B cell (primary cell): ENCODE data around the gene PEPD. TPM values are rescaled to one million over a fixed set of nuclear protein-coding genes. Genes with fewer than 3 reads are reported as not detected.

ENCODE experiments used
- ATAC-seq: fragments of 200-7000 bp; cut with Tn5 transposase; one replicate; pipeline ENCODE4 v1.10.0; 2021; ENCODE audit warnings: low read depth, mild to moderate bottlenecking, moderate number of reproducible peaks, moderate library complexity
- CTCF ChIA-PET: fragments of 350-600 bp; sonication (Branson Sonifier 250); formaldehyde crosslinking; loops from one replicate; lab custom pipeline; 2021; ENCODE audit warnings: antibody characterized with exemption, inconsistent platforms; lab: Charles Lee
- POLR2A ChIA-PET: fragments of 350-600 bp; sonication (Branson Sonifier 250); formaldehyde crosslinking; loops from one replicate; lab custom pipeline; 2021; ENCODE audit warnings: antibody characterized with exemption; lab: Charles Lee
- DNase-seq: peaks from one replicate; pipeline ENCODE4 v3.0.0; 2013
- H2AFZ ChIP-seq: 2 replicates; pipeline ENCODE4 v1.6.1; 2012; ENCODE audit warnings: mild to moderate bottlenecking, low read depth, low read length; ENCODE audit not compliant: insufficient read depth, poor library complexity, severe bottlenecking
- H3K27ac ChIP-seq, 2 donors: 1 replicate in 1 of 2; 2 replicates in 1 of 2; pipeline ENCODE4 v1.5.1; 2012 to 2013; ENCODE audit warnings: low read length in 2 of 2, mild to moderate bottlenecking in 2 of 2, moderate library complexity in 1 of 2
- H3K27me3 ChIP-seq, 4 experiments: fragments of 200-600 bp in 1 of 4; sonication (generic) in 1 of 4; replicated peaks in 1 of 4; 1 replicate in 2 of 4; 2 replicates in 2 of 4; pipeline versions ENCODE4 v1.6.1 to v1.7.0; 2013 to 2016; ENCODE audit warnings: low read length in 3 of 4, mild to moderate bottlenecking in 2 of 4, mixed read lengths in 1 of 4, moderate library complexity in 1 of 4; ENCODE audit not compliant: insufficient read depth in 4 of 4, control insufficient read depth in 3 of 4; ENCODE audit errors: control extremely low read depth in 1 of 4
- H3K36me3 ChIP-seq, 2 experiments: replicated peaks in 1 of 2; 1 replicate in 1 of 2; 2 replicates in 1 of 2; pipeline versions ENCODE4 v1.6.1 to v1.7.1; 2013; ENCODE audit warnings: low read length in 1 of 2; ENCODE audit not compliant: insufficient read depth in 2 of 2, control insufficient read depth in 1 of 2; ENCODE audit errors: control extremely low read depth in 1 of 2, extremely low read depth in 1 of 2
- H3K4me1 ChIP-seq, 2 donors: fragments of 200-600 bp in 1 of 2; sonication (generic) in 1 of 2; 1 replicate in 1 of 2; 2 replicates in 1 of 2; pipeline versions ENCODE4 v1.5.1 to v1.6.1; 2013 to 2017; ENCODE audit warnings: low read length in 2 of 2; ENCODE audit not compliant: control insufficient read depth in 2 of 2, insufficient read depth in 2 of 2
- H3K4me2 ChIP-seq: replicated peaks from 2 replicates; pipeline ENCODE3; 2012; ENCODE audit warnings: mild to moderate bottlenecking, low read depth, low read length; ENCODE audit not compliant: poor library complexity, severe bottlenecking
- H3K4me3 ChIP-seq, 5 experiments: fragments of 200-600 bp in 1 of 5; sonication (generic) in 1 of 5; 1 replicate in 3 of 5; 2 replicates in 2 of 5; pipeline versions ENCODE4 v1.5.1 to v1.7.0; 2011 to 2016; ENCODE audit warnings: low read length in 4 of 5, mild to moderate bottlenecking in 4 of 5, low read depth in 2 of 5, control low read depth in 1 of 5, moderate library complexity in 1 of 5; ENCODE audit not compliant: insufficient read depth in 1 of 5; ENCODE audit errors: control extremely low read depth in 1 of 5, extremely low read depth in 1 of 5
- H3K79me2 ChIP-seq: fragments of 200-600 bp; sonication (generic); one replicate; pipeline ENCODE4 v1.6.0; 2016; ENCODE audit warnings: low read length; ENCODE audit not compliant: control insufficient read depth, insufficient read depth
- H3K9ac ChIP-seq: fragments of 200-600 bp; sonication (generic); 2 replicates; pipeline ENCODE4 v1.6.1; 2017; ENCODE audit warnings: mild to moderate bottlenecking, low read length, moderate library complexity
- H3K9me3 ChIP-seq, 3 donors: one replicate each; pipeline versions ENCODE4 v1.6.1 to v1.7.1; 2013; ENCODE audit warnings: low read length in 2 of 3; ENCODE audit not compliant: control insufficient read depth in 2 of 3, insufficient read depth in 1 of 3; ENCODE audit errors: control extremely low read depth in 1 of 3
- H4K20me1 ChIP-seq: 2 replicates; pipeline ENCODE4 v1.6.0; 2012; ENCODE audit warnings: mild to moderate bottlenecking, low read length; ENCODE audit not compliant: insufficient read depth, control insufficient read depth, poor library complexity, severe bottlenecking
- H3K27ac Mint-ChIP-seq: one replicate; pipeline ENCODE4 v1.8.0; 2021; ENCODE audit warnings: mixed read lengths
- H3K27me3 Mint-ChIP-seq: one replicate; pipeline ENCODE4 v1.8.0; 2021; ENCODE audit warnings: mixed read lengths
- H3K4me1 Mint-ChIP-seq: one replicate; pipeline ENCODE4 v1.8.0; 2021; ENCODE audit warnings: mixed read lengths
- H3K4me3 Mint-ChIP-seq: one replicate; pipeline ENCODE4 v1.8.0; 2021; ENCODE audit warnings: mixed read lengths
- H3K9me3 Mint-ChIP-seq: one replicate; pipeline ENCODE4 v1.8.0; 2022; ENCODE audit warnings: mixed read lengths; ENCODE audit not compliant: insufficient read depth
- EZH2 ChIP-seq: IDR thresholded peaks from 2 replicates; pipeline ENCODE4 v1.6.1; 2012; ENCODE audit warnings: borderline replicate concordance, low read depth, mild to moderate bottlenecking, moderate library complexity, low read length; ENCODE audit not compliant: insufficient read depth, poor library complexity, severe bottlenecking
- WGBS: methylation state at CpG from one replicate; pipeline ENCODE4 v1.1.5; 2013; ENCODE audit warnings: missing lambda C conversion rate; ENCODE audit not compliant: insufficient coverage; 5-methylcytosine and 5-hydroxymethylcytosine counted together
- intact Hi-C: fragments of 100-400 bp; cut with micrococcal nuclease; formaldehyde crosslinking; loops from one replicate; pipeline ENCODE4 v1.10.0; 2022
- polyA plus RNA-seq: library from polyadenylated mRNA; depleted of rRNA; stranded (reverse); fragments of >200 nt; gene quantifications from 2 replicates; pipeline ENCODE4 v1.2.3, GENCODE V29; 2012
- total RNA-seq, 2 donors: library from RNA; stranded (reverse); fragments of 120-200 nt in 1 of 2; gene quantifications; 1 replicate in 1 of 2; 2 replicates in 1 of 2; pipeline versions ENCODE4 v1.2.3 to v1.2.4, GENCODE V29; 2013 to 2022
- TF ChIP-seq, protein P1 (sequence below): fragments of 200-600 bp; IDR thresholded peaks from one replicate; pipeline ENCODE4 v1.8.0; 2022; ENCODE audit warnings: antibody characterized with exemption, mild to moderate bottlenecking

PEPD gene
- total and polyA plus RNA-seq, 2 donors (not counting 1 experiment from before 2014, with no cell fraction given) = 36.4 to 42.7 TPM

DNA sequence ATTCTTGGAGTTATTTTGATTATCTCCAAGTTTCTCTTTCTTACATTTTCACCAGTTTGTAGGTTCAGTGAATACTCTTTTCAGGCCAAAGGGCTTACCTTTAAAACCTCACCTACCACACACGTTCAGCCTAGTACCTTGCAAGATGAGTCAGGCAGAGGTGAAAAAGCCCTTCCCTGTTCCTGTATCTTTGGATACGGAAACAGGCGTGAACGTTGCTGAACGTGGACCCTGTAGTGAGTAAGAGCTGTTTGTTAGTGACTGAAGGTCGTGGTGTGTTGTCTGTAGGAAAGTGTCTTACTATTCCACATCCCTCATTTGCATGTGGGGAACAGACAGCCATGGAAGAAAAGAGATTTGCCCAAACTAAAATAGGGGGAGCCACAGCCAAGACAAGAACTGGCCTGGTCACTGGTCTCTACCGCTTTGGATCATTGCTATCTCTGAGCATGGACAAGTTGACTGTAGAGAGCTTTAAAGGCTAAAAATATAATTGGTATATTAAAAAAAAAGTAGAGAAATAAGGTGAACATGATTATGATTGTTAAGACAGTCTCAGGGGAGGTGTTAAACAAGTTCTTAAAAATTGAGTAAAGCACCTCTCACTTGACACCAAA is 144.5 kb downstream of the PEPD start:
- H3K4me3 Mint-ChIP-seq = no peak overlapping the region
- no peaks in the 10 kb centered on the region for H3K9me3 ChIP-seq
- peaks cover 18 to 20% of the 10 kb centered on the region in 2 donors for H3K4me1 ChIP-seq
- H3K27me3 Mint-ChIP-seq = no peaks in the 10 kb centered on the region
- no peaks in the 10 kb centered on the region for H3K27me3 ChIP-seq
- H3K4me3 ChIP-seq = no peak overlapping the region
- CTCF ChIA-PET = interaction anchor here (1.0 to 1.1 kb wide), 2 partner anchors 30 to 39 kb away, joined by 3 read pairs; no protein-coding TSS in a partner anchor
- H4K20me1 ChIP-seq = peaks cover 74% of the 10 kb centered on the region
- 100% methylated on average over 1 of the region's 7 CpGs for WGBS
- no peak overlapping the region for H3K27ac Mint-ChIP-seq
- peaks cover 0 to 11% of the 10 kb centered on the region in 2 experiments for H3K36me3 ChIP-seq
- intact Hi-C loops = no loop called here
- H3K27ac ChIP-seq = no peak overlapping the region
- TF ChIP-seq EZH2 = no peak
- TF ChIP-seq, protein P1, sequence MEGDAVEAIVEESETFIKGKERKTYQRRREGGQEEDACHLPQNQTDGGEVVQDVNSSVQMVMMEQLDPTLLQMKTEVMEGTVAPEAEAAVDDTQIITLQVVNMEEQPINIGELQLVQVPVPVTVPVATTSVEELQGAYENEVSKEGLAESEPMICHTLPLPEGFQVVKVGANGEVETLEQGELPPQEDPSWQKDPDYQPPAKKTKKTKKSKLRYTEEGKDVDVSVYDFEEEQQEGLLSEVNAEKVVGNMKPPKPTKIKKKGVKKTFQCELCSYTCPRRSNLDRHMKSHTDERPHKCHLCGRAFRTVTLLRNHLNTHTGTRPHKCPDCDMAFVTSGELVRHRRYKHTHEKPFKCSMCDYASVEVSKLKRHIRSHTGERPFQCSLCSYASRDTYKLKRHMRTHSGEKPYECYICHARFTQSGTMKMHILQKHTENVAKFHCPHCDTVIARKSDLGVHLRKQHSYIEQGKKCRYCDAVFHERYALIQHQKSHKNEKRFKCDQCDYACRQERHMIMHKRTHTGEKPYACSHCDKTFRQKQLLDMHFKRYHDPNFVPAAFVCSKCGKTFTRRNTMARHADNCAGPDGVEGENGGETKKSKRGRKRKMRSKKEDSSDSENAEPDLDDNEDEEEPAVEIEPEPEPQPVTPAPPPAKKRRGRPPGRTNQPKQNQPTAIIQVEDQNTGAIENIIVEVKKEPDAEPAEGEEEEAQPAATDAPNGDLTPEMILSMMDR = no peak
- DNase-seq = no peak
- peaks cover 52% of the 10 kb centered on the region for H3K4me1 Mint-ChIP-seq
- ATAC-seq = no peak
- POLR2A ChIA-PET = no interaction called here
- no peaks in the 10 kb centered on the region for H3K9me3 Mint-ChIP-seq
- peaks cover 79% of the 10 kb centered on the region for H3K79me2 ChIP-seq
- H3K9ac ChIP-seq = no peak overlapping the region
- no peak overlapping the region for H3K4me2 ChIP-seq
- no peak overlapping the region for H2AFZ ChIP-seq

DNA sequence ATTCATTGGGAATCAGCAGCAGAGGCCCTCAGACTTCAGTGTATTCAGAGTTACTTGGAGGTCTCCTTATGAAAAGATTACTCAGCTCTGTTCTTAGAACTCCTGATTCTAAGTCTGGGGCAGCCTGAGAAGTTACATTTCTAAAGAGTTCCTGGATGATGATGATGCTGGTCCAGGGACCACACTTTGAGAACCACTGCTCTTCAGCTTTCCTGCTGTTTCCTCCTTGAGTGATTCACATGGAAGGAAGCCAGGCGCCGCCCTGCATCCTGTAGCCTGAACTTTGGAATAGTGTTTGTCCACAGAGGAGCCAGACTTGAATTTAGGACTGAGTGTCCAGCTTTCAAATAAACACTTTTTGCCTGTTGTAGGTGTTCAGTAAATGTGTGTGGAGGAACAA is 145.2 kb downstream of the PEPD start:
- no peak overlapping the region for H3K27ac Mint-ChIP-seq
- H3K4me3 Mint-ChIP-seq = no peak overlapping the region
- WGBS = 100% methylated on average over 2 of the region's 2 CpGs
- intact Hi-C loops = no loop called here
- ATAC-seq (no peak), DNase-seq (no peak)
- TF ChIP-seq, protein P1 = no peak
- TF ChIP-seq EZH2 = no peak
- H3K36me3 ChIP-seq = peaks cover 0 to 11% of the 10 kb centered on the region in 2 experiments
- no peaks in the 10 kb centered on the region for H3K9me3 Mint-ChIP-seq
- no peaks in the 10 kb centered on the region for H3K27me3 Mint-ChIP-seq
- no peak overlapping the region for H3K4me3 ChIP-seq
- ChIA-PET CTCF (interaction anchor here (1.1 kb wide), 1 partner anchor 40 kb away, joined by 3 read pairs; no protein-coding TSS in a partner anchor), POLR2A (no interaction called here)
- no peak overlapping the region for H3K9ac ChIP-seq
- no peaks in the 10 kb centered on the region for H3K27me3 ChIP-seq
- peaks cover 68% of the 10 kb centered on the region for H4K20me1 ChIP-seq
- H3K79me2 ChIP-seq = peaks cover 73% of the 10 kb centered on the region
- H3K27ac ChIP-seq = no peak overlapping the region
- no peaks in the 10 kb centered on the region for H3K9me3 ChIP-seq
- H2AFZ ChIP-seq = no peak overlapping the region
- H3K4me2 ChIP-seq = no peak overlapping the region
- peaks cover 20 to 24% of the 10 kb centered on the region in 2 donors for H3K4me1 ChIP-seq
- H3K4me1 Mint-ChIP-seq = peaks cover 47% of the 10 kb centered on the region
